ENCODE data around the gene EREG. TPM values are rescaled to one million over a fixed set of nuclear protein-coding genes. Genes with fewer than 3 reads are reported as not detected.

The EREG gene
- total RNA-seq, 2 experiments from 2014 or later, result not detected

Other genes starting within 250 kb of the EREG start
- 18.5 and 18.9 TPM in 2 replicates for gene MTHFD2L, start 207.0 kb upstream of the EREG start, total RNA-seq (2014; rRNA removed; shearing (Covaris generic))
- 18.7 and 18.8 TPM in 2 replicates for gene MTHFD2L, start 207.0 kb upstream of the EREG start, total RNA-seq (2022)
- 0.72 TPM in 1 of 2 replicates, not detected in the other for gene EPGN, start 56.7 kb upstream of the EREG start, total RNA-seq (2014; rRNA removed; shearing (Covaris generic))
- not detected in 2 replicates for gene EPGN, start 56.7 kb upstream of the EREG start, total RNA-seq (2022)
- not detected in 2 replicates for gene AREG, start 80.0 kb downstream of the EREG start, total RNA-seq (2014; rRNA removed; shearing (Covaris generic))
- gene AREG, start 80.0 kb downstream of the EREG start, total RNA-seq (2022), result not detected in 2 replicates